HG03159 (cell line): Measurements from ENCODE around the gene CFAP92.

ENCODE experiments used
- ATAC-seq: cut with Tn5 transposase; IDR thresholded peaks from one replicate; pipeline ENCODE4 v1.9.1; 2021; ENCODE audit warnings: mild to moderate bottlenecking, moderate library complexity; ENCODE audit not compliant: unreplicated experiment

CFAP92 gene, protein sequence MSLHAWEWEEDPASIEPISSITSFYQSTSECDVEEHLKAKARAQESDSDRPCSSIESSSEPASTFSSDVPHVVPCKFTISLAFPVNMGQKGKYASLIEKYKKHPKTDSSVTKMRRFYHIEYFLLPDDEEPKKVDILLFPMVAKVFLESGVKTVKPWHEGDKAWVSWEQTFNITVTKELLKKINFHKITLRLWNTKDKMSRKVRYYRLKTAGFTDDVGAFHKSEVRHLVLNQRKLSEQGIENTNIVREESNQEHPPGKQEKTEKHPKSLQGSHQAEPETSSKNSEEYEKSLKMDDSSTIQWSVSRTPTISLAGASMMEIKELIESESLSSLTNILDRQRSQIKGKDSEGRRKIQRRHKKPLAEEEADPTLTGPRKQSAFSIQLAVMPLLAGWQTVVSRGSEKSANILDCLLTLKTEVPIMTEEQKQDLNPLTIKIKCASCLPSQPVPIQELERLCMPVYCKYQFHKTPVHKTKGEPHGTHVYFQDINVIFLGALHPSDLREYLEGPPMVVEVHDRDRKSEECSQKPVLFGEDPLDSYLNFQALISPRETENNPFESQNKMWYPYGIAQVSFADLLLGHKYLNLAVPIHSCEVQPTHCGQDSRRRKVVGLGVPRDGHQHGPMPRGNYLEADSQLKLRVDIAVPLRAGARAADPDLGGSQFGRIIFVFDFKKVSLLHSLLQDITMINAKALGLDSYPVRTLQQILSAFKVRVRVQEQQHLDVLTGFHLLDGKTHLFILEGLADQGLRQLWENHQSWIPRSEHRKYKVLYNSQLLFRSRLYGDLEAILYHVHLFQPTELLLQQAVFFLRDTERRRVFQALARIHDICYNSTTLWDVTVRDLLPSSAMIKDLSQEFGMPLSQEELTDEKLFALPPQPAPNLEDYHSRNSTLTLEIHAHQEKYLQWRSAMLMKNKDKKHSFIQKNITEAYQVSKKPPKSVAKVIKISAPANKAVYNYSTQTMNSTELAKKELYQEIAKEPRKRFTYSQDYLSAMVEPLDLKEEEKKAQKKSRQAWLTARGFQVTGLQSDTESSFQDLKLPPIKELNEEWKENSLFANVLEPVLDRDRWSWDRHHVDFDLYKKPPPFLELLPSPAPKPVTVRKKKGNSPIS

DNA sequence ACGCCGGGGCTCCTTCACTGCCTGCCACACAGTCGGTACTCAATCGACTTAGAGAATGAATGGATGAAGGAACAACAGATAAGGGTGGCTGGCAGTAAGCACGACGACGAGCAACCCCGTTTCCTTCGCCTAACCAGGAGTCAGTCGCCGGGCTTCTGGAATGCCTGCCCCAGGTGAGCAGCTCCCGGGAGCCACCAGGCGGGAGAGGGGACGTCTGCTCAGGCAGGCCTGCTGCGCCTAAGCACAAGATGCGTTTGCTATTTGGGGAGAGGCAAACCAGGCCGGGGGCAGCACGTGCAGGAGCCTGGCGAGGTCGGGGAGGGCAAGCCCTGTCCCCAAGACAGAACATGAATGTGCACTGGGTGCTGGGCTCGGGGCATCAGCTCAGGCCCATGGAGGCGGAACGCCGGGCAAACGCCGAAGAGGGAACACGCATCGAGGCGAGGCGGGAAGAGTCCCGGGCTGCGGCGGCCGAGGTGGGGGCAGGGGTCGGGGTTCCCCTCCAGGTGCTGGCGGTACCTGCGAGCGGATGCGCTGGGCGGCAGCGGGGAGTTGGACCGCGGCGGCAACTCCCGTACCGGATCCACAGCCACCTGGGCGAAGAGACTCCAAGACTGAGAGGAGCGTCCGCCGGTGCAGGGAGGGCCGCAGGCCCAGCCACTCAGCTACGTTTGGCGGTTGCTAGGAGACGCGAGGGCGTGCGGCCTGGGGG lies at the start of gene CFAP92:
Gene CFAP92, minus strand, starts transcription at position 616 of the 712 bp plus-strand sequence. CDS start 772 bp downstream, outside the sequence.
- ATAC-seq, result peak; percentile 93

DNA sequence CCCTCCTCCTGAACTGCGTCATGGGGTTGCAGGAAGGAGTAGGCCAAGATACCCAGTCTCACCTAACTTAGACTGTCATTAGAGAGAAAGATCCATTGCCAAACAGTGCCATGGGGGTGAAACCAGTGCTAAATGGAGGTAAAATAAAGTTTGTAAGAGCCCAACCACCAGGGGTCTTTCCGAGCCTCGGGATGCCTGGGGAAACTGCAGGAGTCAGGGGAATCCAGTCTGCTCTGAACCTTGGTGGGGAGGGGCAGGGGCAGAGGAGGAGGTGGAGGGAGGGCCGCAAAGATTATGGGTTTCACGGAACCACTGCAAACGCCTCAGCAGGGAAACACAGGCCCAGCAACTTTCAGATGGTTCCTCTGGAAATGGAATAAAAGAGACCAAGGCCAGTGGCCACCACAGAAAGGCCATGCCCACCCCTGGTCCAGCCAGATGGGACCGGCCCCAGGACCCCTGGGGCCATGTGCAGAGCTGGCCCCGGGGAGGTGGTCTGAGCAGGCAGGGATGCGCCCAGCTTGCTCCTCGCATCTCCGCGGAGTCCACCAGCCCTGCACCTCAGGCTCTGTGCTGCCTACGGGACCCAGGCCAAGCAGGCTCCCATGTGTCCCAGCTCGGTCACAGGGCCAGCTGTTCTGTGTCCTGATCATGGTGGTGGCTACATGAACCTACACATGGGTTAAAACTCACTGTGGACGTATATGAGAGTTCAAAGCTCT lies 46.9 kb upstream of the CFAP92 start:
- no peak for ATAC-seq

DNA sequence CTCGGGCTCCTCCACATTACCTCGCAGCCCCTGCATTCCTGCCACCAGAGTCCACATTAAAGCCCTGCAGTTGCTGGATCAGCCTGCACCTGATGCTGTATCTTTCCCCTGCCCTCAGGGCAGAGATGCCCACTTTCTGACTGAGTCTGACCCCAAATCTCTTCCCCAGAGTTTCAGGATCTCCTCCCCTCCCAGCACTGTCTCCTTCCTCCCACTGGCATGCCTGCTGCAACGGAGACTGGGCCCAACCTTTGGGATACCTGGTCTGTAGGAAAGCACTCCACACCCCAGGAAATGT lies 46.1 kb upstream of the CFAP92 start:
- ATAC-seq, result no peak

DNA sequence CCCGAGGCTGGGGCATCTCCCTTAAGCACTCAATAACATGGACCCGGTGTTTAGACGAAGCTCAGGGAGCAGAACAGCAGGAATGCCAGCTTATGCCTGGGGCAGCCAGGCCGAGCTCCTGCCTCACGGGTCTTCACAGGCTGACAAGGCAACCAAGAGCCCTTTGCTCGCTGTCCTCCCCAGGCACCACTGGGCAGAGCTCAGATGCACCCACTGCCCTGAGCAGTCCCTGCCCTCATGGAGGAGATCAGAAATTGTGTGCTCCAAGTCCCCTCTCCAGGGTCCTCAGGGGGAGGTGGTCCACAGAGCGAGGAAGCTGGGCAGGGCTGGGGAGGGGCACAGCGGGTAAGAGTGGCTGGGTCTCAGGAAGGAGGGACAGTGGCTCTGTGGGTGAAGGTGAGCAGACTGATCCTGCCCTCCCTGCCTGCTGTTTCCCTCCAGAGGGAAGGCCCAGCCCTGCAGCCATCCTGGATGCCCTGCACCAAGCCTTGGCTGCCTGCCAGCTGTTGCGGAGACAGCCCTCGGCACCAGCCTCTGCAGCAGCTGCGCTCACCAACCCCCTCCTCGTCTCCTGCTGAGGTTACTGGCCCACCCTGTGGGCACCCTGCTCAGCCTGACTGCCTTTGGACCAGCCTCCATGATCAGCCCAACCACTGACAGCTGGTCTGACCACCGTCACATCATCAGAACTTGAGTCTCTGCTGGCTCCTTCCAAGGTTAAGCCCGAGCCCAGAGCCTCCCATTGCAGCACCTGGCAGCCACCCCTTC lies 45.6 kb upstream of the CFAP92 start:
- ATAC-seq, result no peak

DNA sequence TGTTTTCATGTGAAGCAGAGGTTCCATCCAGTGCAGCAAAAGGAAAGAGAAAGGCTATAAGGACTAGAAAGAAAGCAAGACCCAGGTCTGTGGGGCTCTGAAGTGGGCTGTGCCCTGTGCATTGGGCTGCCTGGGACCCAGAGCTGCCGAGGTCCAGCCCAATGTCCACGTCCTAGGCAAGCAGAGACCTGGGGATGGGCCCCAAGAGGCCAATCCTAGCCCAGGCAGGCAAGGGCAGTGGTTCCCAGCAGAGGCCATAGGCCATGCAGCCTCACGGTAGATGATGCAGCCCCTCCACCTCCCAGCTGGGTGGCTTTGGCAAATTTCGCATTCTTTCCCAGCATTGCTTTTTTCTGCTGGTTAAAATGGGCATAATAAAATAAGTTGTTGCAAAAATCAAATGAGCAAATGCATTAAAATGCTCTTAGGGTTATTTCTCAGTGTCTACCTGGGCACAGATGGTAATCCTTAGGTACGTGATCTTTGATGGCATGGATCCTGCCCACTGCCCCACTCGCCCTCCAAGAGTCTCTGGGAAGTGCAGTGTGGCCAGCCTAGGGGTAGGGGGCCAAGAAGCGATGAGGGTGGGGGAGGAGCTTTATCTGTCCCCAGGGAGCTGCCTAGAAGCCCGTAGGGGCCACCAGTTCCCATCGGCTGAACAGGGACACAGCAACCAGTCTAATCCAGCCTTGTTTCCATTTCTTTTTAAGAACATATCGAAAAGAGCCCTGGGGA lies 44.4 kb upstream of the CFAP92 start:
- no peak for ATAC-seq

DNA sequence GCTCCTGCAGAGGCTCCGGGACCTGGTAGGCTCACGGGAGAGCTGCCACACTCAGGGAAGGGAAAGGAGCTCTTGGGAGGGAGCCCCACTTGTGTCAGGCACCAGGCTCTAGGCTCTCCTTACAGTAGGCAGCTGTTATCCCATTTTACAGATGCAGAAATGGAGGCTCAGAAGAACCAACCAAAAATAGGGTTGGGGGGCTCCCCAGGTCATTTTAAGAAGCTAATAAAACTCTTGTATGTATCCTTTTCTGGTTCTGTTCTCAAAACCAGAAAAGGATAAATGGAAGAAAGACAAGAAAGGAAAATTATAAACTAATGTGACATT lies 43.2 kb upstream of the CFAP92 start:
- ATAC-seq, result no peak

DNA sequence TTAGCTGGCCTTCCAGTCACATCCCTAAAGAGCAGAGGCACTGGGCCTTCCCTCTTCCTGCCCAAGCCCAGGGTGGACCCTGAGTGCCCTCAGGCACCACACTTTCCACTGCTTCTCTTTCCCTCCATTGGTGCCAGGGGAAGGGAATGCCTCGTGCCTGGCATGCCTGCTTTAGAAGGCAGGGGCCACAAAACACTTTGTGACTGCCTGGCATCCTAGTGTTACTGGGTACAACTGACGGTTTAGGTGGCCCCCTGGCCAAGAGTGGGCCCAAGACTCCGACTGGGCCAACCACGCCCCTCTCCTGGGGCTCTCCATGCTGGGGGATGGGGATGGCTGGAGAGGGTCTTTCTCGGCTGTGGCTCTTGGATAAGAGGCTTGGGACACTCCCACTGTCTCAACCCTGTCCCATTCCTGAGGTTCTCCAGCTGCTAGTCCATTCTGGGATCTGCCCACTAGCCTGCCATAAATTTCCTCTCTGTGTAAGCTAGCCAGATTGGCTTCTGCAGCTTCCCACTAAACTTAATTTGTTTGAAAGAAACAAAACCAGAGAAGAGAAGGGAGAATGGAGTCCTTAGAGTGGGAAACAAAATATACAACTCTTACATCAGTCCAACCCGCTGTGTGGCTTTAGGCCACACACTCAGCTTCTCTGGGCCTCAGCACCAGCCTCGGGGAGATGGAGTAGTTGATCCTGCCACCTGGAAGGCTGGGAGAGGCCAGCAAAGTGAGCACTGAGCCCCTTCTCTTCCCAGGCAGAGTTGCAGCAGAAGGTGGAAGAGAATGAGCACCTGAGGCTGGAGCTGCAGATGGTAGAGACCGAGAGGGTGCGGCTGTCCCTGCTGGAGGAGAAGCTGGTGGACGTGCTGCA lies 42.6 kb upstream of the CFAP92 start:
- no peak for ATAC-seq

DNA sequence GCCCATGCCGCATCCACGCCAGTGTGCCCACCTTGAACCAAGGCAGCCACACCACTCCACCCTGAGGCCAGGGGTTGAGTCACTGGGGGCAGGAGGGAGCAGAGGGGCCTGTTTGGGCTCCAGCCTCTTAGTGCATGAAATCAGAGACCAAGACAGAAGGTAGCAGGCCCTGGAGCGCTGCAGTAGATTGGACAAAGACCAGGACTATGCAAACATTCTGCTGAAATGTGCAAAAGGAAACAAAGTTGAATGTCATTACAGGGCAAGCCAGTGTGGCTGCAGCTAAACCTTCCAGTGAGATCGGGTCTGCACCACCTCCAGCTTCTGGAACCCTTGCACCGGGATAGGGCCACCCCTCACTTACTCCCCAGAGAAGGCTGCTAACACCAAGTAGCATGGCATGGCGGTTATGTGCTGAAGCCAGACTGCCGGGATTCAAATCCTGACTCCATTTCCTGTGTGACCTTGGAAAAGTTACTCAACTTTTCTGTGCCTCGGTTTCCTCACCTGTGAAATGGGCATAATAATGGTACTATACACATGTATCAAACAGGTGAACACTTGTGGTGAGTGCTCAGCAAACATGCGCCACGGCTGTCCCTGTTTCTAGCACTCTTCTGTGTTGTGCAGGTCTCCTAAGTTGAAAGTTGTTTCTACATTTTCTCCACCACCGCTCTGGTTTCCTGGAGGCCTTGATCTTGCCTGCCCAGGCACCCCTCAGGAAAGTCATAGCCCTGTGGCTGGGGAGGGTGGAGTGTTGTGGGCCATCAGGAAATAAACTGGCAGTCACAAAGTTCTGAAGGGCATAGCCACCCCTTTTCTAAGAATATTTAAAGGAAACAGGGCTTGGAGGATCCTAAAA lies 41.7 kb upstream of the CFAP92 start:
- no peak for ATAC-seq

DNA sequence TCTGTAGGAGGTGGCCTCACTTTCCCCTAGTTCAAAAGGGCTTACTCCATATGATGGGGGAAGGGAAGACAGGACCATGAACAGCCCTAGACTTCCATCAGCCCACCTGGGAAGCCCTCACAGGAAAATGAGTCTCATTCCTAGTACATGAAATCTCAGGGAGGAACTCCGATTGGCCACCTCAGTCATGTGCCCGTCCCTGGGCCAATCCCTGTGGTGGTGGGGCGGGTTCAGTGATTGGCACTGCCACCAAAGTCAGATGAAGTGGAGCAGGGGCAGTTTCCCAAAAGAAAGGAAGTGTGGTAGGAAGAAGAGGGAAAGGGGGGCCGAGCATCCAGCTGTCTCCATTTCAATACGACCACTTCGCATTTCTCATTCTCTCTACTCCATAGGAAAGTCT lies 40.8 kb upstream of the CFAP92 start:
- no peak for ATAC-seq

DNA sequence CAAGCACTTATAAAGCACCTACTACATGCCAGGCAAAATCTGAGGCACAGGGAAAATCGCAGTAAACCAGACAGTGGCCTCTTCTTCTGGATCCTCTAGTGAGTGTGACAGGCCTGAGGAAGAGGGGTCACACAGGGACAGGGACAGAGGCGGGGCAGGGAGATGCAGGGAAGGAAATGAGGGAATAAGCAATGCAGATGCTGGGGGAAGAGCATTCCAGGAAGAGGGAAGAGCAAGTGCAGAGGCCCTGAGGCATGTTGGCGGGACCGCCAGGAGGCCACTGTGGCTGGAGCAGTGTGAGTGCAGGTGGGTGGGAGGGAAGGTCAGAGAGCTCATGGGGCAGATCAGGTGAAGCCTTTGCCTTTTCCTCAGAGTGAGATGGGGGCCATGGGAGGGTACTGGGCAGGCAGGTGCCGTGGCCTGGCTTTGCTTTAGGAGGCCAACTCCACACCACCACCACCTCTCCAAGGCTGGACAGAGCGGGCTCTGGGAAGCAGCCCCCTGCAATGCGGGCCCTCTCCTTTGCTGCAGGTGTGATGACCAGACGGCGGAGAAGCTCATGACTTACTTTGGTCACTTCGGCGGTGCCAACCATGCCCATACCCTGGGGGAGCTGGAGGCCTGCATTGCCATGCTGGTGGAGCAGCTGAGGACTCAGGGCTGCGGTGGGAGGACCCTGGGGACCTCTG lies 39.9 kb upstream of the CFAP92 start:
- ATAC-seq, result no peak

DNA sequence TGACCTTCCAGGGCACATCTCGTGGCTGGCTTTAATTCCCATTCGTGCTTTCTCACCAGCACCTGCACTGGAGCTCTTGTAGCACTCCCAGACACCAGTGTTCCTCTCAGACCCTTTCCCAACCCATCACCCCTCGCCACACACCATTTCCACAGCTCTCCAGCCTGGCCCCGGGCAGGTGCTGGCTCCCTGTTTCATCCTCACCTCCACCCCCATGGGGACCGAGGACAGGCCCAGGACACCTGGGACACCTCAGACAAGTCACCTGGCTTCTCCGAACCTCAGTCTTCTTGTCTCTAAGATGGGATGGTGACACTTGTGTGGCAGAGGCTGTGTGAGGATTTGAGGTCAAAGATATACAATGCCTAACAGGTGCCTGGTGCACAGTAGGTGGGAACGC lies 39.3 kb upstream of the CFAP92 start:
- no peak for ATAC-seq

DNA sequence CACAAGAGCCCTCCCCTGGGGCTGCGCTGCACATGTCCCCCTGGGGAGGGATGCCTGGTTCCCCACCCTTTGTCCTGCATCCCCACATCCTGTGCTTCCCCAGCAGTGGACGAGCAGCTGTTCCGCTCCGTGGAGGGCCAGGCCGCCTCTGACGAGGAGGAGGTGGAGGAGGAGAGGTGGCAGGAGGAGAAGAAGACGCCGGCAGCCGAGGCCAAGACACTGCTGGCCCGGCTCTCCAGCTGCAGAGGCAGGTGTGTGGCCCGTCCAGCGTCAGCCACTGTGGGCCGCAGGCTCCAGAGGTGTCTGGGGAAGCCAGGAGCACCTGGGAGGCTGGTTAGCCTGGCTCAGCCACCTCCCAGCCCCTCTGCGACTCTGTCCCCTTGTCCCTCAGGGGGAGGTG lies 38.8 kb upstream of the CFAP92 start:
- no peak for ATAC-seq

DNA sequence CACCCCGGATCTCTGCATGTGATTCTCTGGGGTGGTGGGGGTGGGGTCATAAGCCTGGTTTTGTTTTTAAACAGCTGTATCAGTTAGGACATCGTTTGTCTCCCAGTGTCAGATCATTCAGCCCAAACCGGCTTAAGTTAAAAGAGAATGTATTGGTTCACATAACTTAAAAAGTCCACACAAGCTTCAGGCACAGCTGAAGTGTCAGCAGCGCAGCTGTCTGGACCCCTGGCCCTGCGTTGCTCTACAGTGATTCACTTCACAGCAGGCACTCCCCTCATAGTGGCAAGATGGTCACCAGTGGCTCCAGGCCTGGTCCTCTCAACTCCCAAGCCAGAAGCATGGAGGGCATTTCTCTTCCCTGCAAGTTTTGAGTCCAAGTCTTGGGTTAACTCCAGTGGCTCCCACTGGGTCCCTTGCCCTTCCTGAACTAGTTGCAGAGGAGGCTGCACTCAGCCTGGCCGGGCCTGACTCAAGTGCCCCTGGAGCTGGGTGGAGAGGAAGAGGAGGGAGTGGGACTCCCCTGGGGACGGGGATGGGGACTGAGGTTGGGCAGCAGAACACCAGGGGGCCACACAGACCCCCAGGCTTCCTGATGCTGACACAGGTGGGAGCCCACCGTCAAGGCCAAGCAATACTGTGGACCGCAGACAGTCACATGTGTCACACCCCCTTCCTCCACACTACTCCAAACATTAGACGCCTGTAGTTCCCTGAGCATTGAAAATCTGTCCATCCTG lies 37.8 kb upstream of the CFAP92 start:
- no peak for ATAC-seq

DNA sequence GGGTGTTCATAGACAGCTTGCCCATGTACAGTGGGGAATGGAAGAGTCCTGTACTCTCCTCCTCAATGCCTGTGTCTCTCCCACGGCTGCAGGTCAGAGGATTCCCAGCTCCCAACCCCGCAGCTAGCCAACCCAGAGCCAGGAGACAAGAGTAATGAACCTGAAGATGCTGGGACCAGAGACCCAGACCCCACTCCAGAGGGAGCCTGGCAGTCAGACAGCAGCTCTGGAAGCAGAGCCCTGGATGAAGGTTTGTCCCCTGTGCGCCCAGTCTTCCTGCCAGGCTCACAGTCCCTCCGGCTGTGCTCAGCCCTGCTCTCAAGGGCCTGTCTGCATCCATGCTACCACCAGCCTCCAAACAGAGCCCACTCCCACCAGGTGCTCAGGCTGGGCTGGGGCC lies 36.7 kb upstream of the CFAP92 start:
- no peak for ATAC-seq

DNA sequence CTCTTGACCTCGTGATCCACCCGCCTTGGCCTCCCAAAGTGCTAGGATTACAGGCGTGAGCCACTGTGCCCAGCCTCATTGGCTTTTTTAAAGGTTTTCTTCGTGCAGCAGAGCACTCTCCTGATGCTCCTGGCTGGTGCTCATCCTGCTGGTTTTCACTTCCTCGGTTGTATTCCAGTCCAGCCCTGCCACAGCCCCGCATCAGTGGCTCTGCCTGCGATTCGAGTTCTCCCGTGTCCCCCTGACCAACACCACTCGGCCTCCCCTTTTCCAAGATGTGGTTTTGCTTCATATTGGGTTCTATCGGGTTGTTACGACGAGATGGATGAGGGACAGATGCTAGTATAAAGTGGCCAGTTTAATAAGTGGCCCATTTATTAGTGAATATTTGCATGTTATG lies 35.0 kb upstream of the CFAP92 start:
- ATAC-seq, result no peak

DNA sequence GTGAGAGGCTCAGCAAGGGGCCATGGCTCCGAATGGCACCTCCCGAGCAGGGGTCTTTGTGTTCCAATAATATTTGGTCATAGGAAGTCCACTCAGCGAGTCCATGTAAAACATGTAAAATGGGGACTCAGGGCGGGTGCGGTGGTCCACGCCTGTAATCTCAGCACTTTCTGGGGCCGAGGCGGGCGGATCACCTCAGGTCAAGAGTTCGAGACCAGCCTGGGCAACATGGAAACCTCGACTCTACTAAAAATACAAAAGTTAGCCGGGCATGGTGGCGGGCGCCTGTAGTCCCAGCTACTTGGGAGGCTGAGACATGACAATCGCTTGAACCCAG lies 33.6 kb upstream of the CFAP92 start:
- no peak for ATAC-seq
